ENCODE data around the gene PPP1R16B.

PPP1R16B gene

DNA sequence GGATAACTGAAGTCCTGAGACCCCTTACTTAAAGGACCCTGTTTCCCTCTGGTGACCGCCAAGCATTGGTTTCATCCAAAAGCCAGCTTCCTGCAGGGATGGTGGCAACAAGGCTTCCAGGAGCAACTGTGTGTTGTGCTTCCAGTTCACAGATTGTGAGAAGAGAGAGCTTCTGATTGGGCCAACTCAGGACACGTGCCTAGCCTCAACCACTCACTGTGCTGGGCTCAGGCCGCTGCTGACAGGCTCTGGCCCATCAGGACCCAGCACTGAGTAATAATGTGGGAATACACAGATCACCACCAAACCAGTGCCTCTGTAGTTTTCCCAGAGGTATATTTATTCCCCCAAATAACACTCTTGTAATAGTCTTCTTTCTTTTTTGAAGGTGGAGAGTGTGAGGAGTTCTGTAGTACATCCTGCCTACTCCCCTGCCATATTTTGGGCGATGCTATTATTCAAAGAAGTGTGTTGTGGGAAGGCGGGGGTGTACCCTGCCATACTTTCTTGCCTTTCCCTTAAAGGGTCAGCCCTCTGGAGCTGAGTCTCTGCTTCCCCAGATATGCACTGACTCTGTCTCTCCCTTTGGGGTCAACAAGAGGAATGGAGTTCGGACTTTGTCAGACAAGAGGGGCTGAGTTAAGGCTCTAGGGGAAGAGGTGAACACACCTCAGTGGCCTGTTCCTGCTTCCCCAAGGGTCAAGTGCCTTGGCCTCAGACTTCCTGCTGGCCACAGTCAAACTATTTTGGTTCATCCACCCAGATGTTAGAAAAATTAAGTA, 23.2 kb downstream of the PPP1R16B start:
- no peak for DNase-seq

DNA sequence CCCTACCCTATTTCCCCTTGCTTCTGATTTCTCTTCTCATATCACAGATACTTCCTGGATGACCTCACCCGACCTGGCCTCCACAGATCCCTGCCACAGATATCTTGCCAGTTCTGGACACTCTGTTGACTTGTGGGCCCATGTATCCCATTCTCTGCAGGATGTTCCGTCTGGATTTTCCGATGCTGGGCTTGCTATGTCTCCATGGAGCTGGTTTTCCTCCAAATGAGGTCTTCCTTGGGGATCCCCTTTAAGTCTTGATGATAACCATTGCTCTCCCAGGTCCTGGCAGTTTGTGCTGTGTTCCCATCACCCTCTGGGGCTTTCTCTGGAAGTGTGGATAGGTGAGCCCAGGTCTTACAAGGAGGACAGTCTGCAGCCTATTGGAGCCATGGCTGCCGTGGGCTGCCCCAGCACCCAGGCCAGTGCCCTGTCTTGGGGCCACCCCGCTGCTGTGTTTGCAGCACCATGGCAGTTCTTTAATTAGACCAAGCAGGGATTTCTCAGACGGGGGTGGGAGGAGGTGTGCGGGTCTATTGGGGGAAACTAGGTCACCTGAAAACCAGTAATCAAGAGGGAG, 23.9 kb downstream of the PPP1R16B start:
- DNase-seq: no peak

DNA sequence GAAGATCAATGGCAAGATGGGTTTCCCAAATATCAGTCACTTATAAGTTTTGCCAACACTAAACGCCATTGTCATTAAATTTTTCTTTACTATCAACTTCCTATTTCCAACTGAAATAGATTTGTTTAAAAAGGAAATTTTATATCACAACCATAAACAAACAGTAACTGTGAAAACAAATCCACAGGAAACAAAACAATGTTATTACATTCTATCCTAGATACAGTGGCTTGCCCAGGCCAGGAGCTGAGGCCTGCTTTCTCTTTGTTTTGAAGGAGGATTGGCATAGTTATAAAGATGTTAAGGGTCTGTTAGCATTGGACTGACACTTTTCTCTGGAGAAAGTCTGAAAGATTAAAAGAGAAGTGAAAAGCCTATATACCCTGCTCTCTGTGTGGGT, 24.9 kb downstream of the PPP1R16B start:
- no peak for DNase-seq

DNA sequence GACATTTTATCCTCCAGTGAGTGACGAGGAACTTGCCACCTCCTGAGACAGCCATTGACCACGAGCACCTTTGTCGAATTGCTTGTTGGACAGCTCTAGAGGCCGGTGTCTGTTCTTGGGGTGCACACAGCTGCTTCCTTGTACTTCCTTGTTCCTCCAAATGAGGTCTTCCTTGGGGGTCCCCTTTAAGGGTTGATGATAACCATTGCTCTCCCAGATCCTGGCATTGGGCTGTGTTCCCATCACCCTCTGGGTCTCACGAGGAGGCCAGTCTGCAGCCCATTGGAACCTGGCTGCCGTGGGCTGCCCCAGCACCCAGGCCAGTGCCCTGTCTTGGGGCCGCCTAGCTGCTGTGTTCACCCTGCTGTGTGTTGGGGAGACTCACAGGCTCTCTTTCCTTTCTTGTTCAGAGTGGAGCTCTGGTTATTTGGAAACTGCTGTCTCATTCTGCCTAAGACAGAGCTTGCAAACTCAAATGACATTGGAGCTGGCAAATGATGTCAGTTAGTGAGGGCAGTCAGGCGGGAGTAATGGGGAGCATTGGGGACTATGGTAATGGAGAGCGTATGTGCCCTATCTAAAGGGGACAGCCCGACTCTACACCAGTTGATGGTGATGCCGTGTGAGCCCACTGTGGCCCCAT, 25.7 kb downstream of the PPP1R16B start:
- no peak for DNase-seq

- no peak for DNase-seq
Observed at GRCh38 chr20:38831995-38832620, 26.6 kb downstream of the PPP1R16B start.

GRCh38 chr20:38833154-38833856, 27.8 kb downstream of the PPP1R16B start:
- DNase-seq: no peak

DNA sequence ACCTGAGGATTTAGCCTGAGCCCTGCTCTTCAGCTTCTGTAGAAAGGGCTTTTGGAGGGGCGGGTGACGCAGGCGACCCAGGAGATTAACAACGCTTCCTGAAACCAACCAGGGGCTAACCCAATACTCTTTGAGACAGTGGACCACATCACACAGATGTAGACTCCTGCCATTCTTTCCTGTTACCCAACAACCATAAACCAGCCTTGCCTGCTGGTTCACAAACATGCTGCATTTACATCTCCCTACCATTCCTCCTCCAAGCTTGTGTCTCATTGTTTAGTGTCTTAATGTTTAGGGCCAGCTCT, 28.3 kb downstream of the PPP1R16B start:
- no peak for DNase-seq

GRCh38 chr20:38834868-38835267, 29.4 kb downstream of the PPP1R16B start:
- no peak for DNase-seq

DNA sequence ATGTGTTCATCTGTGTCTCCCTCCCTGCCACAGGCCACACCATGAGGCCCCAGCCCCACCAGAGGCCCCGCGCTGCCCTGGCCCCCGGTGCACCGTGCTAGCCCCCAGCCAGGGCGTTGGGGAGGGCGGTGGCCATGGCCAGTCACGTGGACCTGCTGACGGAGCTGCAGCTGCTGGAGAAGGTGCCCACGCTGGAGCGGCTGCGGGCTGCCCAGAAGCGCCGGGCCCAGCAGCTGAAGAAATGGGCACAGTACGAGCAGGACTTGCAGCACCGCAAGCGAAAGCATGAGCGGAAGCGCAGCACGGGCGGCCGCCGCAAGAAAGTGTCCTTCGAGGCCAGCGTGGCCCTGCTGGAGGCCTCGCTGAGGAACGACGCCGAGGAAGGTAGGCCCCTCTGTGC, 30.3 kb downstream of the PPP1R16B start:
- DNase-seq: no peak

DNA sequence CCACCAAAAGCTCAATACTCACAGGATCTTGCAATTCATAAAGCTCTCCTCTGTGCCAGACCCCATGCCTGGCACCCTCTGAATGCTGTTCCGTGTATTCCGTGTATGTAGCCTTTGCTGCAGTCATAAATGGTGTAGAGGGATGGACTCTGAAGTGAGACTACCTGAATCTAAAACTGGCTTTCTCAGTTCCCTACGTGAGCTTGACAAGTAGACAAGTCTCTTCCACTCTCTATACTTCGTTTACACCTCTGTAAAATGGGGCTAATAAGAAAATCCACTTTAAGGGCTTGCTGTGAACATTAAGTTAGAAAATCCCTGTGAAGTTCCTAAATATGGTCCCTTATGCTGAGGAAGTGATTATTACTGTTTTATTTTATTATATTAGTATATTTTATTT, 31.5 kb downstream of the PPP1R16B start:
- no peak for DNase-seq

- DNase-seq: no peak
Observed at GRCh38 chr20:38838326-38838725, 32.8 kb downstream of the PPP1R16B start.

- DNase-seq: no peak
Observed at GRCh38 chr20:38839563-38839962, 34.1 kb downstream of the PPP1R16B start.

DNA sequence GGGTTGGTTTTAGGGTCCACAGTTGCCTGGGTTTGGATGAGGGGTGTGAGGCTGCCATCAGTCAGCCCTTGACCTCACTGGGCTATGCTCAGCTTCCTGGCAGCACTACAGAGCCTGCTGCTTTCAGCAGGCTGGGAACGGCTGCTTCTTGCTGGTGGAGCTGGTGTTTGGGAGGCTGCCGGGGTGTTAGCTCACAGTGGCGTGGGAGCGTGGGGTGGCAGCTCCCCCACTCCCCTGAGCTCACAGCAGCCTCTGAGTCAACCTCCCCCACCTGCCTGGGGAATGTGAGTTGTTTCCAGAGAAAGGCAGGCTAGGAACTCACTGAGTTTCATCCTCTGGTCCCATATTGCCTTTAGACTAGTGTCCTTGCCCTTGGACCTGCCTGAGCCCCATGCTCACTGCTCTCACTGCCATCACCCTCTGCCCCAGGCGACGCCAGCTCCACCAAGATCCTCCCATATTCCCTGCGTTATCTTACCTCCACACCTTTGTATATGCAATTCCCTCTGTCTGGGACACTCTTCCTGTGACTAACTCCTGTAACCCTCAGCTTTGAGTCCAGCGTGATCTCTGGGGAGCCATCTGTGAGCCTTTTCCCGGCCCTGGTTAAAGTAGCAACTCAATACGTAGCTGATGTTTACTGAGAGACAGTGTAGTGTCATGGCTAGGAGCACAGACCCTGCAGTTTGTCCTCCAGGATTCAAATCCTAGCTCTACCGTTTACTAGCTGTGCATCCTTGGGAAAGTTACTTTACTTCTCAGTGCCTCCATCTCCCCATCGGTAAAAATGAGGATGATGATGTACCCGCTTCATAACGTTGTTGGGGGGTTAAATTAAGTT, 34.8 kb downstream of the PPP1R16B start:
- DNase-seq: peak; percentile 56

DNA sequence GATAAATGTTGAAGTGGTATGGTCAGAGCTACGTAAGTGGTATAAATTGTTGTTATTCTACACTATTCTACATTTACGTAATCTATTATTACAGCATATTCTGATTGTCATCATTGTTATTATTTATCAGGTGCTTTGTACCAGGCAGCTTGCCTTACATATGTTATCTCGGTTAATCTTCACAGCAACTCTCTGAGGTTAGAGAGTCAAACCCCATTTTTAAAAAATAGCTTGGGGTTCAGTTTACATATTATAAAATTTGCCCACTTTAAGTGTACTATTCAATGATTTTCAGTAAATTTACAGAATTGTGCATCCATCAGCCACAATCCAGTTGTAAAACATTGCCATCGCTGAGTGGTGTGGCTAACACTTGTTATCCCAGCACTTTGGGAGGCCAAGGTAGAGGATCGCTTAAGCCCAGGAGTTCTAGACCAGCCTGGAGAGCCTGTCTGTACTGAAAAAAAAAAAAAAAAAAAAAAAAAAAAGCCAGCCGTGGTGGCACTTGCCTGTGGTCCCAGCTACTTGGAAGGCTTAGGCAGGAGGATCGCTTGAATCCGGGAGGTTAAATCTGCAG, 35.5 kb downstream of the PPP1R16B start:
- DNase-seq: no peak

GRCh38 chr20:38841570-38841969, 36.1 kb downstream of the PPP1R16B start:
- DNase-seq: no peak

DNA sequence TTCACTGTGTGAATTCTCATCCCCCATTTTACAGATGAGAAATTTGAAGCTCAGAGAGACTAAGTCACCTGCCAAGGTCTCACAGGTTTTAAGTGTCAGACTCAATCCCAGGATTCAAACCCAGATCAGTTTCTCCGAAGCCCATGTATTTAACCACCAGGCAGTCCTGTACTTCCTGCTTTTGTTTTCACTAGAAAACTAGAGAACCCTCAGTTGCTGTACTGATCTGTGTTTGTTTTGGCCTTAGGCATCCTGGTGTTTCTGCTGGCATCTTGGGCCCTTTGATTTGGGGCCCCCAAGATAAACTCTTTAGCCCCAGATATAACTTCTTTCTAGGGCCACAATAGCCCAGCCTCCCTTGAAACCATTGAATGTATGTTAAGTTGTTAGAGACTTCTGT, 36.5 kb downstream of the PPP1R16B start:
- DNase-seq: no peak

DNA sequence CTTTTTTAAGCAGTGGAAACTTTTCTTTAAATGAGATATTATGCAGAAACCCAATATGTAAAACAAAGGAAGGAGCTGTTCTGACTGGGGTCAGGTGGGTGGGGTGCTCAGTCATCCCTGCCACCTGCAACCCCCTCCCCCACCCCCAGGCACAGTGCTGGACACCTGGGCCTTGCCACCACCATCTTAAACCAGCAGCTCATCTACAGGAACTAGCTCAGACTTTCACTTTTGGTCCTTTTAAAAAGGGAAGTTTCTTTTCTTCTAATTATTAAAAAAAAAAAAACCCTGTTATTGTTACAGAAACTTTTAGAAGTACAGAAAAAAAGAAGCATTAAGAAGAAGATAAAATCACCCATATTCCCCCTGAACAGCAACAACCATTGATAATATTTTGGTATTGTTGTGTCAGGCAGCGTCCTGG, 37.1 kb downstream of the PPP1R16B start:
- DNase-seq: peak; percentile 39

DNA sequence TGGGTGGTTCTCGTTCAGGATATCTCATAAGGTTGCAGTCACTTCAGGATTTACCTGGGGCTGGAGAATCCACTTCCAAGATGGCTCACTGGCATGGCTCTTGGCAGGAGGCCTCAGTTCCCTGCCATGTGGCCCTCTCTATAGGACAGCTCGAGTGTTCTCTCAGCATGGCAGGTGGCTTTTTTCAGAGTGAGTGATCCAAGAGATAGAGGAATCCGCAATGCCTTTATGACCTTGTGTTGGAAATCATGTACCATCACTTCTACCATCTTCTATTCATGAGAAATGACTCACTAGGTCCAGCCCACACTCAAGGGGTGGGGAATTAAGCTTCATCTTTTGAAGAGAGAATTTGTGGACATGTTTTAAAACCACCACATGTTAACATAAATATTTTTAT, 37.8 kb downstream of the PPP1R16B start:
- DNase-seq: peak; percentile 52

- no peak for DNase-seq
Observed at GRCh38 chr20:38844963-38845362, 39.5 kb downstream of the PPP1R16B start.

DNA sequence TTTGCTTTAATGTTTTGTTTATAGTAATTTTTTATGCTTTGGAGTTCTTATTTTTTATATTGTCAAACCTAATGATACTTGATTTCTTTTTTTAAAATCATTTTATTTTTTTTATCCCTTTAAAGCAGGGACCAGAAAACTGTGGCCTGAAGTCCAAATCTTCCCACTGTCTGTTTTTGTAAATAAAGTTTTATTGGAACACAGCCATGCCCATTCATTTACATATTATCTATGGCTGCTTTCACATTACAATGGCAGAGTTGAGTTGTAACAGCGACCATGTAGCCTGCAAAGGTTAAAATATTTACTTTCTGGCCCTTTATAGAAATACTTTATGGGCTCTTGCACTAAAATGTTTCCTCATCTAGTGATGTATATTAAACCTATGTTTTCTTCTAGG, 42.3 kb downstream of the PPP1R16B start:
- DNase-seq: no peak

GRCh38 chr20:38853759-38854158, 48.3 kb downstream of the PPP1R16B start:
- no peak for DNase-seq

DNA sequence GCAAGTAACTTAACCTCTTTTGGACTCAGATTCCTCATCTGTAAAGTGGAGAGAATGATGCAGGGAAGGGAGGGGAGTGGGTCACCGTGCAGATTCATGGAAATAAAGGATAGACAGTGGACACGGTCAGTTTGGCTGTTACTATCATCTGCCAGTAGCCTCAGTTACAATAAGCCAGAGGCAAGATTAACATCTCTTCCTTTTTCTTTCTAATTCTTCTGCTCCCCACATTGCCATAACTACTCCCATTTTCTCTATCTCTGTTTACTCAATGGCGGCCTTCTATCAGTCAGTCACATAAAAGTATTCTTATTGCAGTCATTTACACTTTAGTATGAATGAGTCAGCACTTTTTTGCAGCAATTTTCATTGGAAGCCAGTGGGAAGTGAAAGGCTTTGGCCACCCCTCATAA, 49.2 kb downstream of the PPP1R16B start:
- no peak for DNase-seq

All from activated CD8-positive, alpha-beta memory T cell treated with anti-CD3 and anti-CD28 coated beads, Interleukin-2, amount 50 U/mL, for 4 hours (primary cell).